SJCRH30 (cell line): ENCODE results near the gene CYLD. TPM values are rescaled to one million over a fixed set of nuclear protein-coding genes. Genes with fewer than 3 reads are reported as not detected.

ENCODE experiments used
- DNase-seq, 2 experiments: peaks; one replicate each; pipeline ENCODE4 v3.0.0-alpha.2; 2015 to 2020
- H3K27ac ChIP-seq: fragments of 250-450 bp; sonication (Bioruptor Pico); 2 replicates; pipeline ENCODE4 v1.5.1; 2020; ENCODE audit warnings: mild to moderate bottlenecking, moderate library complexity
- H3K27me3 ChIP-seq: fragments of 250-450 bp; sonication (Bioruptor Pico); 2 replicates; pipeline ENCODE4 v1.5.1; 2020; ENCODE audit warnings: mild to moderate bottlenecking, moderate library complexity
- H3K36me3 ChIP-seq: fragments of 250-450 bp; sonication (Bioruptor Pico); 2 replicates; pipeline ENCODE4 v1.5.1; 2020; ENCODE audit warnings: mild to moderate bottlenecking, moderate library complexity
- H3K4me1 ChIP-seq: fragments of 250-450 bp; sonication (Bioruptor Pico); 2 replicates; pipeline ENCODE4 v1.5.1; 2020; ENCODE audit warnings: mild to moderate bottlenecking, moderate library complexity
- H3K4me3 ChIP-seq: fragments of 250-450 bp; sonication (Bioruptor Pico); 2 replicates; pipeline ENCODE4 v1.5.1; 2020; ENCODE audit warnings: mild to moderate bottlenecking, moderate library complexity
- H3K9me3 ChIP-seq: fragments of 250-450 bp; sonication (Bioruptor Pico); replicated peaks from 2 replicates; pipeline ENCODE4 v1.5.1; 2020; ENCODE audit warnings: mild to moderate bottlenecking, moderate library complexity
- total RNA-seq: library from RNA; depleted of rRNA; stranded (reverse); fragments of >200 nt; shearing (Covaris generic); gene quantifications from 2 replicates; pipeline ENCODE4 v1.2.3, GENCODE V29; 2014

CYLD gene
- total RNA-seq, 1 experiment from 2014 or later = 13.9 TPM

DNA sequence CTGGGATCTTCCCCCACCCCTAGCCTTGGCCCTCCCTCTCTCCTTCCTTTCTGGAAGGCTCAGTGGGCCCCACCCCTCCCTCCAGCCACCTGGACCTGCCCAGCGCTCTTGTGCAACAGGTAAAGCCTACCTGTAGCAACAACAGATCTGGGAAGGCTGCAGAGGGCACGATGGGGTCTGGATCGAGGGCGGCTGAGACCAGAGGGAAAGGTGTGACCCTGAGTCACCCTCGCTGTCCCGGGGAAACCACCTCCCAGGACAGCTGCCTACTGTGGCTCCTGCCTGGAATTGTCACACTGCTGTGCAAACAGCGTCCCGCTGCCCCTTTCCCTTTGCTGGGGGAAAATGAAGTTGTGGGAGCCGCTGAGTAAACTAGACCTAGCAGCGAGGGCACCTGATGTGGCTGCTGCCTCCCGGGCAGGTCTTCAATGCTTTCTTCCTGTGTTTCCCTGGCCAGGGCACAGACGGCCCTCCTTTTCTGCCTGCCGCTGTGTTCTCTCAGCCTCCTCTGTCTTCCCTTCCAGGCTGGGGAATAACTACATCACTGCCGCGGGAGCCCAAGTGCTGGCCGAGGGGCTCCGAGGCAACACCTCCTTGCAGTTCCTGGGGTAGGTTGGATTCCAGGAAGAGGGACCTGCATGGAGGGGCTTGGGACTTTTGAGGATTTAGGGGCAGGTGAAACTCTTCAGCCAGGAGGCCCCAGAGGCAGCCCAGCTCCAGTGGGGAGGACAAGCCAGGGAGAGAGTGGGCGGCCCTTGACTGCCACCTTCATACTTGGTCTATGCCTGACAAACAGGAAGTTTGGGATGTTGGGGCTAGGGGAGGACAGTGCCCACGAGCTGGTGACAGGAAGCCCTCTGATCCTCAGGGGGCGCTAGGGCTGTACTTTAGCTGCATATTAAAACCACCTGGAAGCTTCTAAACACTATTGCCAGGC, 22.2 kb upstream of the CYLD start:
- Histone ChIP-seq H3K27ac (no peak overlapping the region), H3K27me3 (0 out of 2 replicates have a peak, but pooled peaks cover 5% of the 10 kb centered on the region), H3K9me3 (no peaks in the 10 kb centered on the region; the same call in 1 of the 2 replicates), H3K4me1 (no peaks in the 10 kb centered on the region), H3K4me3 (no peak overlapping the region), H3K36me3 (no peaks in the 10 kb centered on the region)
- DNase-seq = no peak

DNA sequence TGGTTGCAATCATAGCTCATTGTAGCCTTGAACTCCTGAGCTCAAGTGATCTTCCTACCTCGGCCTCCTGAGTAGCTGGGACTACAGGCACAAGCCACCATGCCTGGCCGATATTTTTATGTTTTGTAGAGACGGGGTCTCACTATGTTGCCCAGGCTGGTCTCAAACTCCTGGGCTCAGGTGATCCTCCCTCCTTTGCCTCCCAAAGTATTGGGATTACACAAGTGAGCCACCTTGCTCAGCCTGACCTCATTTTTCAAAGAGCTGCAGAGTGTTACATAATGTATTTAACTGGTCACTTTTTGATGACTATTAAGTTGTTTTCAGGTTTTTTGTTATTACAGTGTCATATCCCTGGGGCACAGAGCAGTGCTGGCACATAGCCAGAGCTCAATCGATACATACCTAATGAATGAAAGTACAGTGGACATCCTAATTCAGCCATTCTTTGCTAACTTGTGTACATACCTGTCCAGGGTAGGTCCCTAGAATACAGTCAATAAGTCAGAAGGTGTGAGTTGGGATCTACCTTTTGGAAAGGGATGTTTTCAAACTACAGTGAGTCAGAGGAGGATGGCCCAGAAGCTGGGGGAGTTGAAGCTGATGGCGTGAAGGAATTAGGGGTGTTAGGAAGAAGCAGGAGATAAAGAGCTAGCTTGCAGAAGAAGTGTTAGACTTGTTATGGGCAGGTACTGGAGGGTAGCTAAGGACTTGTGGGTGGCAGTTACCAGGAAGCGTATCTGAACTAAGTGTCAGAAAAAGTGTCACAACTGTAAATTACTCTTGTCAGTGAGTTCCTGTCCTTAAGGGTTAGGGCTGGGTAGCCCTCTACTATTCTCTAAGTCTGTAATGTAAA, 20.1 kb upstream of the CYLD start:
- Histone ChIP-seq H3K36me3 (no peaks in the 10 kb centered on the region), H3K4me1 (no peaks in the 10 kb centered on the region), H3K27me3 (0 out of 2 replicates have a peak, but pooled peaks cover 5% of the 10 kb centered on the region), H3K4me3 (no peak overlapping the region), H3K9me3 (no peaks in the 10 kb centered on the region; the same call in 1 of the 2 replicates), H3K27ac (no peak overlapping the region)
- no peak for DNase-seq

DNA sequence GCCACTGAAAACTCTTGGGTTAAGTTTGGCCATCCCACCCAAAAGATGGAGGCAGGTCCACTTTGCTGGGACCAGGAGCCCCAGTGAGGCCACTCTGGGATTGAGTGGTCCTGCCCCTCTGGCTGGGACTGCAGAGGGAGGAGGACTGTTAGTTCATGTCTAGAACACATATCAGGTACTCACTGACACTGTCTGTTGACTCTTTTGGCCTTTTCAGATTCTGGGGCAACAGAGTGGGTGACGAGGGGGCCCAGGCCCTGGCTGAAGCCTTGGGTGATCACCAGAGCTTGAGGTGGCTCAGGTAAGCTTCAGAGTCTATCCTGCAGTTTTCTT, 19.5 kb upstream of the CYLD start:
- no peaks in the 10 kb centered on the region for H3K36me3 ChIP-seq
- 0 out of 2 replicates have a peak, but pooled peaks cover 5% of the 10 kb centered on the region for H3K27me3 ChIP-seq
- H3K9me3 ChIP-seq = no peaks in the 10 kb centered on the region; the same call in 1 of the 2 replicates
- no peaks in the 10 kb centered on the region for H3K4me1 ChIP-seq
- DNase-seq = no peak
- no peak overlapping the region for H3K4me3 ChIP-seq
- H3K27ac ChIP-seq = no peak overlapping the region

DNA sequence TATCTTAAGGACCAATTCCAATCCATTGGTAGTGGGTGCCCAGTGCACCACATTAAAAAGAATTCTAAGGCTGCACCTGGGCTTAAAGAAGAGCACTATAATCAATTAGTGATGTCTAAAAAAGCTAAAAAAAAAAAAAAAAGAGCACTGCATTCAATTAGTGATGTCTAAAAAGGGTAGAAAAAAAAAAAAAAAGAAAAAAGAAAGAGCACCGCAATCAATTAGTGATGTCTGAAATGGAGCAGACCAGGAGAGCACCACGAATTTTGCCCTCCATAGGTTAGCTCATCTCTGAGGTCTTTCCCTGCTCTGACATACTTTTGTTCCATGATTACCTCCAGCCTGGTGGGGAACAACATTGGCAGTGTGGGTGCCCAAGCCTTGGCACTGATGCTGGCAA, 18.9 kb upstream of the CYLD start:
- no peaks in the 10 kb centered on the region for H3K27me3 ChIP-seq
- H3K27ac ChIP-seq = no peak overlapping the region
- no peak overlapping the region for H3K4me3 ChIP-seq
- H3K9me3 ChIP-seq = no peaks in the 10 kb centered on the region; the same call in 1 of the 2 replicates
- H3K4me1 ChIP-seq = no peaks in the 10 kb centered on the region
- no peaks in the 10 kb centered on the region for H3K36me3 ChIP-seq
- DNase-seq = no peak

DNA sequence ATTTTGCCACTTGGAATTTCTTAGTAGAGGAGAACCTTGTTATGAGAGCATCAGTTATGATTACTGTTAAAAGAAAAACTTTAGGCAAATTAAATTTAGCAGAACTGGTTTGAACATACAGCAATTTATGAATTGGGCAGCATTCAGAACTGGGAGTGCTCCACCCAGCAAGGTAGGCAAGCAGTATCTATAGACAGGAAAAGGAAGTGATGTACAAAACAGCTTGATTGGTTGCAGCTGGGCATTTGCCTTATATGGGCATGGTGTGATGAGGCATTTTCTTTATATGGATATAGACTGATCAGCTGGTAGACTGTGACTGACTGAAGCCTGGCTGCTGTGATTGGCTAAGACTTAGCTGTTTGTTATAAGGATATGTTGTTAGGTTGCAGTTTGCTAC, 17.6 kb upstream of the CYLD start:
- no peak overlapping the region for H3K27ac ChIP-seq
- no peak for DNase-seq
- H3K27me3 ChIP-seq = no peaks in the 10 kb centered on the region
- H3K4me1 ChIP-seq = no peaks in the 10 kb centered on the region
- H3K36me3 ChIP-seq = no peaks in the 10 kb centered on the region
- no peaks in the 10 kb centered on the region; the same call in 1 of the 2 replicates for H3K9me3 ChIP-seq
- no peak overlapping the region for H3K4me3 ChIP-seq

DNA sequence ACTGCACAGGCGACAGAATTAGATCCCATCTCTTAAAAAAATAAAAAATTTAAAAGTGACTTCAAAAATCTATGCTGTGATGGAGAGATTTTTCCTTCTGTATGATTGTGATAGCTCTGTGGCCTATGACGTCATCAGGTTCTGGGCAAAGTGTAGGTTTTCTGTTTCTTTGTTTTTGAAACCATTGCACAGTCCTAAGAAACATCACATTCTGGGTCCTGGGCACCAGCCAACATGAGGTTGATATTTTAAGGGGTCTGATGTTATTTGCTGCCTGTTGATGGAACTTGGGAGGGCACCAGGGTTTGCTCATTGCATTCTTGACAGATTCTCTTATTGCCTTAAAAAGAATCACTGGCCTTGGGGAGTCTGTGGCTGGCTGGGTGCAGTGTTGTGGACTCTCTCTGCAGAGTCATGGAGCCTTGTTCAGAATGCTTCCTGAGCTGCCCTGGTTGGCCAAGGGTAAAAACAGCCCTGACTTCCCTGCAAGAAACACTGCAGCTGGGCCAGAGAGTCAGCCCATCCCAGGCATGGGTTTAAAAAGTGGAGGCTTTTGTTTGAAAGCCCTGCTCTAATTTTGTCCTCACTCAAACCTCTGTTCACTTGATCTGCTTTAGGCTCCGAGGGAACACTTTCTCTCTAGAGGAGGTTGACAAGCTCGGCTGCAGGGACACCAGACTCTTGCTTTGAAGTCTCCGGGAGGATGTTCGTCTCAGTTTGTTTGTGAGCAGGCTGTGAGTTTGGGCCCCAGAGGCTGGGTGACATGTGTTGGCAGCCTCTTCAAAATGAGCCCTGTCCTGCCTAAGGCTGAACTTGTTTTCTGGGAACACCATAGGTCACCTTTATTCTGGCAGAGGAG, 10.5 kb upstream of the CYLD start:
- H3K27me3 ChIP-seq = no peaks in the 10 kb centered on the region
- H3K27ac ChIP-seq = no peak overlapping the region
- no peaks in the 10 kb centered on the region for H3K4me1 ChIP-seq
- no peak for DNase-seq
- H3K36me3 ChIP-seq = no peaks in the 10 kb centered on the region
- H3K4me3 ChIP-seq = no peak overlapping the region
- H3K9me3 ChIP-seq = no peaks in the 10 kb centered on the region

DNA sequence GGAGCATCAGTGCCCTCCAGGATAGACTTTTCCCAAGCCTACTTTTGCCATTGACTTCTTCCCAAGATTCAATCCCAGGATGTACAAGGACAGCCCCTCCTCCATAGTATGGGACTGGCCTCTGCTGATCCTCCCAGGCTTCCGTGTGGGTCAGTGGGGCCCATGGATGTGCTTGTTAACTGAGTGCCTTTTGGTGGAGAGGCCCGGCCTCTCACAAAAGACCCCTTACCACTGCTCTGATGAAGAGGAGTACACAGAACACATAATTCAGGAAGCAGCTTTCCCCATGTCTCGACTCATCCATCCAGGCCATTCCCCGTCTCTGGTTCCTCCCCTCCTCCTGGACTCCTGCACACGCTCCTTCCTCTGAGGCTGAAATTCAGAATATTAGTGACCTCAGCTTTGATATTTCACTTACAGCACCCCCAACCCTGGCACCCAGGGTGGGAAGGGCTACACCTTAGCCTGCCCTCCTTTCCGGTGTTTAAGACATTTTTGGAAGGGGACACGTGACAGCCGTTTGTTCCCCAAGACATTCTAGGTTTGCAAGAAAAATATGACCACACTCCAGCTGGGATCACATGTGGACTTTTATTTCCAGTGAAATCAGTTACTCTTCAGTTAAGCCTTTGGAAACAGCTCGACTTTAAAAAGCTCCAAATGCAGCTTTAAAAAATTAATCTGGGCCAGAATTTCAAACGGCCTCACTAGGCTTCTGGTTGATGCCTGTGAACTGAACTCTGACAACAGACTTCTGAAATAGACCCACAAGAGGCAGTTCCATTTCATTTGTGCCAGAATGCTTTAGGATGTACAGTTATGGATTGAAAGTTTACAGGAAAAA, 9.7 kb upstream of the CYLD start:
- no peak for DNase-seq
- Histone ChIP-seq H3K27me3 (no peaks in the 10 kb centered on the region), H3K4me3 (no peak overlapping the region), H3K27ac (no peak overlapping the region), H3K9me3 (no peaks in the 10 kb centered on the region), H3K36me3 (no peaks in the 10 kb centered on the region), H3K4me1 (no peaks in the 10 kb centered on the region)

DNA sequence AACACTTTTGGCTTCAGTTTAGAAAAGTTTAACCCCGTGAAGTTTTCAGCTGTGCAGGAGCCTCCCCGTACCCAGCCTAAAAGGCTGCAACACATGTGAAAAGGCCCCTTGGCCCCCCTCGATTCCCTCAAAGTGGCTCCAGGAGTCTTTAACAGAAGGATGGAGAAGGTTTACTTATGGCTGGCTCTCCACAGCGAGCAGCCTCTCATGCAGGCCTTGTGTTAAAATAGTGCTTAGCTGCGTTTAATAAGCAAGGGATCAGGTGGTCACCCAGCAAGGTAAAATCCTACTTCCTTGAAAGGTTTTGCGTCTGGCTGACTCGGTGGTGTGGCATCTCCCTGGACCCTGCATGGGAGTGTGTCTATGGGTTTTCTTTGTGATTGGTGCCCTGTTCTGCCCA, 8.4 kb upstream of the CYLD start:
- no peak overlapping the region for H3K4me3 ChIP-seq
- H3K9me3 ChIP-seq = no peaks in the 10 kb centered on the region
- H3K27me3 ChIP-seq = no peaks in the 10 kb centered on the region
- no peak overlapping the region for H3K27ac ChIP-seq
- DNase-seq = no peak
- no peaks in the 10 kb centered on the region for H3K36me3 ChIP-seq
- no peaks in the 10 kb centered on the region for H3K4me1 ChIP-seq

DNA sequence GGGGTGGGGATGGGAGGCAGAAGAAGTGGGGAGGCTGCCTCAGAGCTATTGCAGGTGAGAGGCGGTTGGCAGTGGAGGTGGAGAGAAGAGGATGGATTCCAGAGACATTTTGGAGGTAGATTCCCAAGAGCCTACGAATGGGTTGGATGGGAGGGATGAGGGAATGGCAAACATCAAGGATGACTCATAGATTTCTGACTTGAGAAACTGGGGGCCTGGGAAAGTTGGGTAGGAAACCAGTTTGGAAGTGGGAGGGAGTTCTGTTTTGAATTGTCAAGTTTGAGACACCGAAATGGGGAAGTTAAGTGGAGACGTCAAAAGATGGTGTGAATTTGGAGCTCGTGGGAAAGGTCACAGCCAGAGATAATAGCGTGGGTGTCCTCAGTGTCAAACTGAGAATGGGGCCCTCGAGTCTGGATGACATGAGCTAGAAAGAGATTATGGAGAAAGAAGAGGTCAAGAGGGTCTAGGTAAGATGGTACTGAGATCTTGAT, 6.2 kb upstream of the CYLD start:
- Histone ChIP-seq H3K4me3 (no peak overlapping the region), H3K27ac (no peak overlapping the region), H3K9me3 (no peaks in the 10 kb centered on the region), H3K27me3 (no peaks in the 10 kb centered on the region), H3K36me3 (no peaks in the 10 kb centered on the region), H3K4me1 (no peaks in the 10 kb centered on the region)
- DNase-seq = no peak

DNA sequence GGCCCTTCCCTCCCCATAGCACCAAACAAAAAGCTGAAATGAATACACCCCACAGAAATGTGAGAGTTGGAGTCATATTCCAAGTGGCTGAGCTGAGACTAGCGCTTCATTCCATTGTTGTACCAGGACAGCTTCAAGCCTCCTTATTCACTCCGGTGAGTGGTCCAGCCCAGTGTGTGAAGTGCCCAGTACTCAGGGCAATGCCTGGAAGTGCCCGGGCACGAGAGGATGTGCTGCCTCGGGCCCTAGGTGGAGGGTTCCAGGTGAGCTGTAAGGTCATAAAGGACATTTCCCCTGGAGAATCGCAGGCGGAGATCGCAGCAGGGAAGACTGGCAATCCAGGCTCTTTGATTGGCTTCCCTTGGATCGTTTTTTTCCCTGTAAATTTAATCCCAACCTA, 5.4 kb upstream of the CYLD start:
- DNase-seq = no peak
- Histone ChIP-seq H3K27ac (no peak overlapping the region), H3K4me3 (no peak overlapping the region), H3K4me1 (no peaks in the 10 kb centered on the region), H3K27me3 (no peaks in the 10 kb centered on the region), H3K9me3 (no peaks in the 10 kb centered on the region), H3K36me3 (no peaks in the 10 kb centered on the region)

DNA sequence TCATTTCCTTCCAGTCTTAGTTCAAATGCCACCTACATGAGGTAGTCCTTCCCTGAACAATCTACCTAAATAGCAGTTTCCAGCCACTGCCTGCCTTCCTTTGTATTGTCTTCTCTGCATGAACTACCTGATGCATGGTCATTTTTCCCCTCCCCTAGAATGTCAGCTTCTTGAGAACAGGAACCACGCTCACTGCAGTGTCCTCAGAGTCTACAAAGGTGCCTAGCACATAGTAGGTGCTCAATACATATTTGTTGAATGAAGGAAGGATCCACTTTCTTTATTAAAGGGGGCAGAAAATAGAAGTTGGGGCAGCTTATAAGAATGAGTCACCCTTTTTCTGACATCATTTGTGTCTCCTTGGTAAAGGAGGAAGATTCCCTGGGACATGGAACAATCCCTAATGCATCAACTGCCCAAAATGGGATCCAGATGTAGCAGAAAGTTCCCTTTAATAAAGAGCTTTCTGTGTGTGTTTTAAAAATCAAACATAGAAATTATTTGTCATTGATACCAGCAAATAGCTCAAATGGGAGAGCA, 4.4 kb upstream of the CYLD start:
- no peaks in the 10 kb centered on the region for H3K4me1 ChIP-seq
- H3K27me3 ChIP-seq = no peaks in the 10 kb centered on the region
- H3K27ac ChIP-seq = no peak overlapping the region
- H3K4me3 ChIP-seq = no peak overlapping the region
- no peaks in the 10 kb centered on the region for H3K9me3 ChIP-seq
- DNase-seq = no peak
- H3K36me3 ChIP-seq = no peaks in the 10 kb centered on the region

DNA sequence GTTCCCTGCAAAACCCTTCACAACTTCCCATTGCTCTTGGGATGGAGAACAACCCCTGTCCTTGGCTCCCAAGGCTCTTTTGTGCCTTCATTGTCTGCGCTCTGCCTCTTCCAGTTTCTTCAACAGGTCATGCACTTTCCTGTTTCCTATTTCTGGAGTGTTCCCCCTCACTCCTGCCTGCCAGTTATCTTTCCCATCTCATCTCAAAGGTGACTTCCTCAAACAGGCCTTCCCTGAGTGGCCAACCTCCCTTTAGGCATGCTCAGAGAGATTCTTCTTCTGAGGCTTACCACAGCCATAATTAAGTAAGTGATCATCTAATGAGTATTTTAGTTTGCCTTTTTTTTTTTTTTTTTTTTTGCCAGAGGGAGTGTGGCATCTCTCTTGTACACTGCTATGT, 2.9 kb upstream of the CYLD start:
- no peak for DNase-seq
- no peaks in the 10 kb centered on the region for H3K36me3 ChIP-seq
- H3K4me3 ChIP-seq = no peak overlapping the region
- no peaks in the 10 kb centered on the region for H3K27me3 ChIP-seq
- no peaks in the 10 kb centered on the region for H3K4me1 ChIP-seq
- H3K27ac ChIP-seq = no peak overlapping the region
- no peaks in the 10 kb centered on the region for H3K9me3 ChIP-seq

DNA sequence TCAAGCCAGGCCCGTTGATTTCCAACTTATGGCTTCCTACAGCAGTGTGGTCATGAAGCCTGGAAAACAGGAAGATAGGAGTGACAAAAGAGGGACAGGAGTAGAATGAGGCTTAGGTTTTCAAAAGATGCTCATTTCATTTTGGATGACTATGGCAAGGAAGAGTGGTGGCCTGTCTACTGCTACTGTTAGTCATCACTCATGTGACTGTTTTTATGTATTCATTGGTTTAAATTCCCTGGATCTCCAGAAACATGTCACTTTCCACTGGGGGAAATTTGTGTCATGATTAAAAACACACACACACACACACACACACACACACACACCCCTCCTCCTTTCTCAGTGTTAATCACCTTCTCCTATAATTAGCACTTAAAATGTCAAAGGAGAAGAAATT, 1.1 kb upstream of the CYLD start:
- DNase-seq = no peak
- no peaks in the 10 kb centered on the region for H3K9me3 ChIP-seq
- H3K36me3 ChIP-seq = no peaks in the 10 kb centered on the region
- H3K27me3 ChIP-seq = no peaks in the 10 kb centered on the region
- no peak overlapping the region for H3K4me3 ChIP-seq
- H3K4me1 ChIP-seq = no peaks in the 10 kb centered on the region
- H3K27ac ChIP-seq = no peak overlapping the region
